Frontal cortex (tissue), 4 donors: ENCODE data around the gene NAXD. TPM values are rescaled to one million over a fixed set of nuclear protein-coding genes. Genes with fewer than 3 reads are reported as not detected.
"Not testable (repeated sequence)": the region's sequence is repeated elsewhere in the genome, so short reads cannot be mapped to it uniquely, and the experiment has no call there.

Experiments used
- DNase-seq, 2 donors: peaks; one replicate each; pipeline ENCODE4 v3.0.0; 2012; ENCODE audit warnings: low spot score in 2 of 2
- FAIRE-seq: peaks from 2 replicates; lab custom pipeline; 2012; peaks lifted over from hg19 to GRCh38; lab: Jason Lieb, UNC
- total RNA-seq: library from RNA; depleted of rRNA; stranded (reverse); fragments of >200 nt; gene quantifications from one replicate; pipeline ENCODE4 v1.2.3, GENCODE V29; 2014
- donor health status: control.
- donor health status: control.
- donor health status: control.

NAXD gene
- total RNA-seq, 1 donor from 2014 or later, result 25.3 TPM

GRCh38 chr13:110627351-110627750, 12.0 kb downstream of the NAXD start:
- FAIRE-seq (no peak), DNase-seq (no peak)

- DNase-seq, result no peak
- FAIRE-seq, result no peak
Measured at GRCh38 chr13:110627761-110628476, 12.6 kb downstream of the NAXD start.

GRCh38 chr13:110628477-110628793, 13.1 kb downstream of the NAXD start:
- no peak for FAIRE-seq
- DNase-seq, result no peak

GRCh38 chr13:110628952-110629701, 13.8 kb downstream of the NAXD start:
- DNase-seq, result no peak
- no peak for FAIRE-seq

- DNase-seq (no peak), FAIRE-seq (no peak)
Measured at GRCh38 chr13:110629735-110630134, 14.4 kb downstream of the NAXD start.

GRCh38 chr13:110630566-110631119, 15.3 kb downstream of the NAXD start:
- FAIRE-seq, result no peak
- no peak for DNase-seq

- not testable (repeated sequence) for DNase-seq, FAIRE-seq
Measured at GRCh38 chr13:110632255-110632654, 16.9 kb downstream of the NAXD start.

GRCh38 chr13:110633776-110634175, 18.4 kb downstream of the NAXD start:
- FAIRE-seq (no peak), DNase-seq (no peak)

GRCh38 chr13:110634558-110634957, 19.2 kb downstream of the NAXD start:
- DNase-seq (no peak), FAIRE-seq (no peak)

- FAIRE-seq (no peak), DNase-seq (no peak)
Measured at GRCh38 chr13:110635405-110636002, 20.2 kb downstream of the NAXD start.

- no peak for FAIRE-seq
- DNase-seq, result no peak
Measured at GRCh38 chr13:110636053-110636475, 20.7 kb downstream of the NAXD start.

GRCh38 chr13:110636701-110637201, 21.4 kb downstream of the NAXD start:
- DNase-seq (no peak), FAIRE-seq (no peak)

- no peak for FAIRE-seq
- no peak for DNase-seq
Measured at GRCh38 chr13:110637275-110637674, 21.9 kb downstream of the NAXD start.

- no peak for FAIRE-seq
- DNase-seq, result no peak
Measured at GRCh38 chr13:110637747-110638146, 22.4 kb downstream of the NAXD start.

GRCh38 chr13:110638257-110638656, 22.9 kb downstream of the NAXD start:
- DNase-seq, result no peak
- FAIRE-seq, result no peak

- no peak for FAIRE-seq
- DNase-seq, result no peak
Measured at GRCh38 chr13:110638814-110639806, 23.8 kb downstream of the NAXD start.

- FAIRE-seq, result no peak
Measured at GRCh38 chr13:110639935-110640334, 24.6 kb downstream of the NAXD start.

GRCh38 chr13:110640591-110641029, 25.3 kb downstream of the NAXD start:
- DNase-seq (no peak), FAIRE-seq (no peak)

More at GRCh38 chr13:110639935-110640334, 24.6 kb downstream of the NAXD start:
- DNase-seq, result no peak
